Measurements from ENCODE around the gene MT1H. TPM values are rescaled to one million over a fixed set of nuclear protein-coding genes. Genes with fewer than 3 reads are reported as not detected.

The MT1H gene
- total and polyA plus RNA-seq, 2 donors: 0.85 to 50.7 TPM

- H3K36me3 ChIP-seq (ENCODE audit: control insufficient read depth in 2 of 2, insufficient read depth in 2 of 2, low read length in 1 of 2): no peaks in the 10 kb centered on the region
- H3K4me1 ChIP-seq (ENCODE audit: control insufficient read depth in 2 of 2, insufficient read depth in 2 of 2, low read length in 2 of 2): peaks cover 27 to 36% of the 10 kb centered on the region in 2 donors
- no peaks in the 10 kb centered on the region for H3K9me3 ChIP-seq (ENCODE audit: control insufficient read depth in 2 of 2, insufficient read depth in 1 of 2, low read length in 1 of 2)
- no peak overlapping the region for H3K4me3 ChIP-seq (ENCODE audit: low read length in 2 of 2)
- H3K27ac ChIP-seq (ENCODE audit: low read depth in 1 of 2, low read length in 1 of 2): no peak overlapping the region
- peaks cover 4 to 46% of the 10 kb centered on the region in 2 donors for H3K27me3 ChIP-seq (ENCODE audit: control insufficient read depth in 2 of 2, insufficient read depth in 1 of 2, low read length in 1 of 2)
- DNase-seq (ENCODE audit: low read depth in 6 of 9, low spot score in 9 of 9): no peak
- WGBS: 98% methylated on average over 6 of the region's 6 CpGs
Observed at GRCh38 chr16:56679818-56680217, 10.2 kb downstream of the MT1H start.

GRCh38 chr16:56681939-56682702, 12.5 kb downstream of the MT1H start, which contains the start of gene MT1X:
Gene MT1X, plus strand, starts transcription at chr16:56682470. Its CDS starts 71 bp downstream, at chr16:56682541.
- WGBS: 2% methylated on average over 49 of the region's 49 CpGs
- Histone ChIP-seq H3K27me3 (ENCODE audit: control insufficient read depth in 2 of 2, insufficient read depth in 1 of 2, low read length in 1 of 2) (peaks cover 0 to 23% of the 10 kb centered on the region in 2 donors), H3K4me3 (ENCODE audit: low read length in 2 of 2) (peak within 1 kb of the TSS; percentile 60 to 74), H3K9me3 (ENCODE audit: control insufficient read depth in 2 of 2, insufficient read depth in 1 of 2, low read length in 1 of 2) (peaks cover 0 to 11% of the 10 kb centered on the region in 2 donors), H3K36me3 (ENCODE audit: control insufficient read depth in 2 of 2, insufficient read depth in 2 of 2, low read length in 1 of 2) (no peaks in the 10 kb centered on the region), H3K4me1 (ENCODE audit: control insufficient read depth in 2 of 2, insufficient read depth in 2 of 2, low read length in 2 of 2) (peaks cover 18 to 22% of the 10 kb centered on the region in 2 donors), H3K27ac (ENCODE audit: low read depth in 1 of 2, low read length in 1 of 2) (peak within 1 kb of the TSS; percentile 16 to 87)
- peak; percentile 56 to 93 (median 75) for DNase-seq (ENCODE audit: low read depth in 6 of 9, low spot score in 9 of 9)

GRCh38 chr16:56682703-56683397, 13.2 kb downstream of the MT1H start:
- H3K4me1 ChIP-seq (ENCODE audit: control insufficient read depth in 2 of 2, insufficient read depth in 2 of 2, low read length in 2 of 2): peaks cover 18 to 22% of the 10 kb centered on the region in 2 donors
- H3K9me3 ChIP-seq (ENCODE audit: control insufficient read depth in 2 of 2, insufficient read depth in 1 of 2, low read length in 1 of 2): peaks cover 0 to 11% of the 10 kb centered on the region in 2 donors
- H3K27ac ChIP-seq (ENCODE audit: low read depth in 1 of 2, low read length in 1 of 2): peak overlapping the region in 1 of 2 donors; percentile 87
- DNase-seq (ENCODE audit: low read depth in 6 of 9, low spot score in 9 of 9): no peak
- H3K36me3 ChIP-seq (ENCODE audit: control insufficient read depth in 2 of 2, insufficient read depth in 2 of 2, low read length in 1 of 2): no peaks in the 10 kb centered on the region
- 52% methylated on average over 8 of the region's 8 CpGs for WGBS
- peak overlapping the region; percentile 60 to 74 for H3K4me3 ChIP-seq (ENCODE audit: low read length in 2 of 2)
- H3K27me3 ChIP-seq (ENCODE audit: control insufficient read depth in 2 of 2, insufficient read depth in 1 of 2, low read length in 1 of 2): peaks cover 0 to 18% of the 10 kb centered on the region in 2 donors

GRCh38 chr16:56683424-56684172, 14.0 kb downstream of the MT1H start:
- peaks cover 0 to 18% of the 10 kb centered on the region in 2 donors for H3K27me3 ChIP-seq (ENCODE audit: control insufficient read depth in 2 of 2, insufficient read depth in 1 of 2, low read length in 1 of 2)
- H3K4me3 ChIP-seq (ENCODE audit: low read length in 2 of 2): peak overlapping the region in 1 of 2 donors; percentile 74
- DNase-seq (ENCODE audit: low read depth in 6 of 9, low spot score in 9 of 9): no peak
- peak overlapping the region in 1 of 2 donors; percentile 48 for H3K27ac ChIP-seq (ENCODE audit: low read depth in 1 of 2, low read length in 1 of 2)
- no peaks in the 10 kb centered on the region for H3K36me3 ChIP-seq (ENCODE audit: control insufficient read depth in 2 of 2, insufficient read depth in 2 of 2, low read length in 1 of 2)
- H3K9me3 ChIP-seq (ENCODE audit: control insufficient read depth in 2 of 2, insufficient read depth in 1 of 2, low read length in 1 of 2): peaks cover 0 to 11% of the 10 kb centered on the region in 2 donors
- WGBS: 81% methylated on average over 5 of the region's 5 CpGs
- H3K4me1 ChIP-seq (ENCODE audit: control insufficient read depth in 2 of 2, insufficient read depth in 2 of 2, low read length in 2 of 2): peaks cover 18 to 22% of the 10 kb centered on the region in 2 donors

GRCh38 chr16:56684256-56684925, 14.8 kb downstream of the MT1H start:
- peaks cover 0 to 14% of the 10 kb centered on the region in 2 donors for H3K27me3 ChIP-seq (ENCODE audit: control insufficient read depth in 2 of 2, insufficient read depth in 1 of 2, low read length in 1 of 2)
- no peak overlapping the region for H3K27ac ChIP-seq (ENCODE audit: low read depth in 1 of 2, low read length in 1 of 2)
- no peaks in the 10 kb centered on the region for H3K36me3 ChIP-seq (ENCODE audit: control insufficient read depth in 2 of 2, insufficient read depth in 2 of 2, low read length in 1 of 2)
- H3K4me1 ChIP-seq (ENCODE audit: control insufficient read depth in 2 of 2, insufficient read depth in 2 of 2, low read length in 2 of 2): peaks cover 18 to 22% of the 10 kb centered on the region in 2 donors
- no peak for DNase-seq (ENCODE audit: low read depth in 6 of 9, low spot score in 9 of 9)
- no peak overlapping the region for H3K4me3 ChIP-seq (ENCODE audit: low read length in 2 of 2)
- peaks cover 0 to 11% of the 10 kb centered on the region in 2 donors for H3K9me3 ChIP-seq (ENCODE audit: control insufficient read depth in 2 of 2, insufficient read depth in 1 of 2, low read length in 1 of 2)
- WGBS: 92% methylated on average over 4 of the region's 4 CpGs

GRCh38 chr16:56684926-56685590, 15.4 kb downstream of the MT1H start:
- Histone ChIP-seq H3K4me3 (ENCODE audit: low read length in 2 of 2) (no peak overlapping the region), H3K4me1 (ENCODE audit: control insufficient read depth in 2 of 2, insufficient read depth in 2 of 2, low read length in 2 of 2) (peaks cover 18 to 22% of the 10 kb centered on the region in 2 donors), H3K9me3 (ENCODE audit: control insufficient read depth in 2 of 2, insufficient read depth in 1 of 2, low read length in 1 of 2) (peaks cover 0 to 11% of the 10 kb centered on the region in 2 donors), H3K27ac (ENCODE audit: low read depth in 1 of 2, low read length in 1 of 2) (no peak overlapping the region), H3K27me3 (ENCODE audit: control insufficient read depth in 2 of 2, insufficient read depth in 1 of 2, low read length in 1 of 2) (peaks cover 0 to 17% of the 10 kb centered on the region in 2 donors), H3K36me3 (ENCODE audit: control insufficient read depth in 2 of 2, insufficient read depth in 2 of 2, low read length in 1 of 2) (no peaks in the 10 kb centered on the region)
- 97% methylated on average over 4 of the region's 4 CpGs for WGBS
- no peak for DNase-seq (ENCODE audit: low read depth in 6 of 9, low spot score in 9 of 9)

GRCh38 chr16:56686758-56687157, 17.1 kb downstream of the MT1H start:
- Histone ChIP-seq H3K9me3 (ENCODE audit: control insufficient read depth in 2 of 2, insufficient read depth in 1 of 2, low read length in 1 of 2) (peaks cover 0 to 11% of the 10 kb centered on the region in 2 donors), H3K27ac (ENCODE audit: low read depth in 1 of 2, low read length in 1 of 2) (no peak overlapping the region), H3K4me1 (ENCODE audit: control insufficient read depth in 2 of 2, insufficient read depth in 2 of 2, low read length in 2 of 2) (peaks cover 18 to 20% of the 10 kb centered on the region in 2 donors), H3K27me3 (ENCODE audit: control insufficient read depth in 2 of 2, insufficient read depth in 1 of 2, low read length in 1 of 2) (peaks cover 0 to 21% of the 10 kb centered on the region in 2 donors), H3K36me3 (ENCODE audit: control insufficient read depth in 2 of 2, insufficient read depth in 2 of 2, low read length in 1 of 2) (no peaks in the 10 kb centered on the region), H3K4me3 (ENCODE audit: low read length in 2 of 2) (no peak overlapping the region)
- no peak for DNase-seq (ENCODE audit: low read depth in 6 of 9, low spot score in 9 of 9)
- 98% methylated on average over 7 of the region's 7 CpGs for WGBS

GRCh38 chr16:56688762-56689161, 19.1 kb downstream of the MT1H start:
- Histone ChIP-seq H3K36me3 (ENCODE audit: control insufficient read depth in 2 of 2, insufficient read depth in 2 of 2, low read length in 1 of 2) (no peaks in the 10 kb centered on the region), H3K4me1 (ENCODE audit: control insufficient read depth in 2 of 2, insufficient read depth in 2 of 2, low read length in 2 of 2) (peaks cover 1 to 6% of the 10 kb centered on the region in 2 donors), H3K27me3 (ENCODE audit: control insufficient read depth in 2 of 2, insufficient read depth in 1 of 2, low read length in 1 of 2) (peaks cover 0 to 12% of the 10 kb centered on the region in 2 donors), H3K4me3 (ENCODE audit: low read length in 2 of 2) (no peak overlapping the region), H3K27ac (ENCODE audit: low read depth in 1 of 2, low read length in 1 of 2) (no peak overlapping the region), H3K9me3 (ENCODE audit: control insufficient read depth in 2 of 2, insufficient read depth in 1 of 2, low read length in 1 of 2) (peaks cover 0 to 11% of the 10 kb centered on the region in 2 donors)
- 58% methylated on average over 1 of the region's 1 CpG for WGBS
- DNase-seq (ENCODE audit: low read depth in 6 of 9, low spot score in 9 of 9): no peak

Data from thymus (tissue), 11 donors.